Measurements from ENCODE around the gene SLC6A3.

The SLC6A3 gene

DNA sequence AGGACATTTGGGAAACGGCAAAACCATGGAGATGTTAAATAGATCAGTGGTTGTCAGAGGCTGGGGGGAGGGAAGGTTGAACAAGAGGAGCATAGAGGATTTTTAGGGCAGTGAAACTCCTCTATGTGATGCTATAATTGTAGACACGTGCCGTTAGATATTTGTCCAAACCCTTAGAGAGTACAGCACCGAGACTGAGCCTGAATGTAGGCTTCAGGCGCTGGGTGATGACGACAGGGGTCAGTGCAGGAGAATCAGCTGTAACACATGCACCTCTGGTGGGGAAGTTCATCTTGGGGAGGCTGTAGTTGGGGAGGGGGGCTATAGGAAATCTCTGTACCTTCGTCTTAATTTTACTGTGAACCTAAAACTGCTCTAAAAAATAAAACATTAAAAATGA, 78.1 kb downstream of the SLC6A3 start:
- no peak for DNase-seq (ENCODE audit: low spot score)
- in situ Hi-C loops (cut with MboI; ENCODE audit: low pct_unique_long_range_greater_than_20kb, low sequenced_read_pairs, unreplicated experiment): no loop called here
- TF ChIP-seq, protein P1, sequence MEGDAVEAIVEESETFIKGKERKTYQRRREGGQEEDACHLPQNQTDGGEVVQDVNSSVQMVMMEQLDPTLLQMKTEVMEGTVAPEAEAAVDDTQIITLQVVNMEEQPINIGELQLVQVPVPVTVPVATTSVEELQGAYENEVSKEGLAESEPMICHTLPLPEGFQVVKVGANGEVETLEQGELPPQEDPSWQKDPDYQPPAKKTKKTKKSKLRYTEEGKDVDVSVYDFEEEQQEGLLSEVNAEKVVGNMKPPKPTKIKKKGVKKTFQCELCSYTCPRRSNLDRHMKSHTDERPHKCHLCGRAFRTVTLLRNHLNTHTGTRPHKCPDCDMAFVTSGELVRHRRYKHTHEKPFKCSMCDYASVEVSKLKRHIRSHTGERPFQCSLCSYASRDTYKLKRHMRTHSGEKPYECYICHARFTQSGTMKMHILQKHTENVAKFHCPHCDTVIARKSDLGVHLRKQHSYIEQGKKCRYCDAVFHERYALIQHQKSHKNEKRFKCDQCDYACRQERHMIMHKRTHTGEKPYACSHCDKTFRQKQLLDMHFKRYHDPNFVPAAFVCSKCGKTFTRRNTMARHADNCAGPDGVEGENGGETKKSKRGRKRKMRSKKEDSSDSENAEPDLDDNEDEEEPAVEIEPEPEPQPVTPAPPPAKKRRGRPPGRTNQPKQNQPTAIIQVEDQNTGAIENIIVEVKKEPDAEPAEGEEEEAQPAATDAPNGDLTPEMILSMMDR (IDR thresholded peaks at IDR 0.05; ENCODE audit: extremely low read depth, insufficient read depth, missing control alignments): no peak

DNA sequence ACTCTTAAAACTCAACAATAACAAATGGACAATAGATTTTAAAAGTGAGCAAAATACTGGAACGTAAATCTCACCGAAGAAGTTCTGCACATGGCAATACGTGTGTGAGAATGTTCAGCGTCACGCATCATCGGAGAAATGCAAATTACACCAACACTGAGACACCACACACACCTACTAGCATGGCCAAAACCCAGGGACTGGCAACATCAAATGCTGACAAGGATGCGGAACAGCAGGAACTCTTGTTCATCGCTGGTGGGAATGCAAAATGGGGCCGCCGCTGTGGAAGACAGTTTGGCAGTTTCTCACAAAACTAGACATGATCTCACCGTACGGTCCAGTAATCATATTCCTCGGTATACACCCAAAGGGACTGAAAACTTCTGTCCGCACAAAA, 78.7 kb downstream of the SLC6A3 start:
- TF ChIP-seq, protein P1 (IDR thresholded peaks at IDR 0.05; ENCODE audit: extremely low read depth, insufficient read depth, missing control alignments): no peak
- DNase-seq (ENCODE audit: low spot score): peak; percentile 71
- in situ Hi-C loops (cut with MboI; ENCODE audit: low pct_unique_long_range_greater_than_20kb, low sequenced_read_pairs, unreplicated experiment): no loop called here

DNA sequence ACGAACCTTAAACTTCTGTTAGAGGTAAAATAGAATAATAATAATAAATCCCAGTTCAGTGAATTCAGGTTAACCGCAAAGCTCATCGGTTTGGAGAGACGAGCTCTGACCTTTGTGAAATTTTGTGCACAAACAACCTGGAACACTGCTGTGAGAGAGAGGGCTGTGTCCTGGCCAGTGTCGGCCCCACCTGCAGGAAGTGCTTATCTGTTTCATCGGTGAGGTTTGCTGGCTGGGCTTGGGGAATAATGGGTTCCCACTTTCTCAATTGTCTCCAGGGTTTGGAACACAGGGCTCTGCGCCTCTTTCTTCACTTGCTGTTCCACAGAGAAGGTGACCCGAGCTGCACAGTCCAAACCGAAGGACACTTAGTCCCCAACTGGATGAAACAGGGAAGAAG, 81.0 kb downstream of the SLC6A3 start:
- TF ChIP-seq, protein P1 (IDR thresholded peaks at IDR 0.05; ENCODE audit: extremely low read depth, insufficient read depth, missing control alignments): no peak
- no peak for DNase-seq (ENCODE audit: low spot score)
- in situ Hi-C loops (cut with MboI; ENCODE audit: low pct_unique_long_range_greater_than_20kb, low sequenced_read_pairs, unreplicated experiment): no loop called here

DNA sequence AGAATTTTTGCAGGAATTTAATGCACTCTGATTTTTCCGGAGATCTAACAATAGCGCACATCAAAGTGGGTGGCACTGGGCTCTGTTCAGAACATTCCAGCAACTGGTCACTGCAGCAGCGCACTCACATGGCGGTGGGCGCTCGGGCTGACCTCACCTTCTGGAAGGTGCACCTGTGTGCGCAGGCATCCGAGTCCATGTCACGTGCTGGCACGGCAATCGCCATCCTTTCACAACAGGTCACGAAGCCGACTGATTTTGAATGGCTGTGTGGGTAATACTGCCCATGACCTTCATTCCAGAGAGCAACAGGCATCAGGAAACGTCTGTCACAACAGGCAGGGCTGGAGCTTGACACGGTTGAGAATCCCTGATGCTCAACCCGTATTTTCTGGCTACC, 81.7 kb downstream of the SLC6A3 start:
- TF ChIP-seq, protein P1 (IDR thresholded peaks at IDR 0.05; ENCODE audit: extremely low read depth, insufficient read depth, missing control alignments): no peak
- in situ Hi-C loops (cut with MboI; ENCODE audit: low pct_unique_long_range_greater_than_20kb, low sequenced_read_pairs, unreplicated experiment): no loop called here

DNA sequence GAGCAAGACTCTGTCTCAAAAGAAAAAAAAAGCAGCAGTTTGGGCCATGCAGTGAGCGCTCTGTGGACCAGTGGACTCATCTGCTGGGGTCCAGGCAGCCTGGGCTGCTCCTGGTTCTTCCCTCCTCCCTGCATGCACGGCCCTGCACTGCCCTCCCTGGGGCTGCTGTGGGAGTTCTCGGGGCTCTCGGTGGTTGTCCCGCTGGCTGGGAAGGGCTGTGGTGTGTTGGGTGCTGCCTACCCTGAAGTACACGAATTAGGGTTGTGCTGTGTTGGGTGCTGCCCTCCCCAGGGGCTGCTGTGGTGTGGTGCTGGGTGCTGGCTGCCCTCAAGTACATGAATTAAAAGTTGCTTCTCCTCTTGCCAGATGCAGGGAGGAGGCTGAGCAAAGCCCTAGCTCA, 82.1 kb downstream of the SLC6A3 start:
- DNase-seq (ENCODE audit: low spot score): no peak
- in situ Hi-C loops (cut with MboI; ENCODE audit: low pct_unique_long_range_greater_than_20kb, low sequenced_read_pairs, unreplicated experiment): no loop called here
- TF ChIP-seq, protein P1 (IDR thresholded peaks at IDR 0.05; ENCODE audit: extremely low read depth, insufficient read depth, missing control alignments): no peak

More for the DNA sequence above, 81.7 kb downstream of the SLC6A3 start:
- no peak for DNase-seq (ENCODE audit: low spot score)

DNA sequence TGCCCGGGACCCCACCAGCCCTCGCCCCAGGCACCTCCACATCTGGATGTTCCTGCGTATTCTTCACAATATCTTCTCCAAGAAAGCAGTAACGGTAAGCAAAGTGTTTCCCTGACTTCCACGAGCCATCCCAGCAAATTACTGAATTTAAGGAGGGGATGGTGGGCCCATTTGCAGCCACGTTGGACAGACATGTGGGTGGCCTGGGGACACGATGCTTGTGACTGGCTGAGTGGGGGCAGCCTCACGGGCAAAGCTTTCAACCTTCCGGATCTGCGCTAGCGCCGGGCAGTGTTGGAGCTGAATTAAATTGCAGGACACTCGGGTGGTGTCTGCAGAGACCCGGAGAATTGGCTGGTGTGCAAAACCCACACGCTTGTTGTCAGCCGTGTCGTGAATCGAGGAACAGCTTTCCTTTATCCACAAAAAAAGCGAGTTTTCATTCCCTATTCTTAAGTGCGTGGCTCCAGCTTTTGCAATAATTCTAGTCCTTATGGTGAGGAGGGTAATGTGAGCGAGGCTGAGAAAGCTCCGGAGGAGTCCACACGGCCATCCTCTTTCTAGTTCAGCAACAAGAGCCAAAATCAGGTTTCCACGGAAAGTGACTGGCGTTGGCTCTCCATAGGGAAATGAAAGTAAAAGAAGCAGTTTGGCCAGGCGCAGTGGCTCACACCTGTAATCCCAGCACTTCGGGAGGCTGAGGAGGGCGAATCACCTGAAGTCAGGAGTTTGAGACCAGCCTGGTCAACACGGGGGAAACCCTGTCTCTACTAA, 82.8 kb downstream of the SLC6A3 start:
- in situ Hi-C loops (cut with MboI; ENCODE audit: low pct_unique_long_range_greater_than_20kb, low sequenced_read_pairs, unreplicated experiment): no loop called here
- TF ChIP-seq, protein P1 (IDR thresholded peaks at IDR 0.05; ENCODE audit: extremely low read depth, insufficient read depth, missing control alignments): no peak
- no peak for DNase-seq (ENCODE audit: low spot score)
